Stimulated activated CD8-positive, alpha-beta memory T cell treated with anti-CD3 and anti-CD28 coated beads, Interleukin-12 subunit alpha, Interleukin-12 subunit beta, amount 100 ng/mL, for 1 hour (primary cell): ENCODE results near the gene NAALADL2.

ENCODE experiments used
- DNase-seq: peaks from one replicate; pipeline ENCODE4 v3.0.0-alpha.2; 2020; ENCODE audit warnings: low read depth

NAALADL2 gene

GRCh38 chr3:175672119-175672689 lies 813.1 kb downstream of the NAALADL2 start:
- no peak for DNase-seq

- DNase-seq, result no peak
Observed at GRCh38 chr3:175679568-175679967, 820.4 kb downstream of the NAALADL2 start.

GRCh38 chr3:175692256-175692655 lies 833.1 kb downstream of the NAALADL2 start:
- no peak for DNase-seq

- no peak for DNase-seq
Observed at GRCh38 chr3:175695251-175695650, 836.1 kb downstream of the NAALADL2 start.

- no peak for DNase-seq
Observed at GRCh38 chr3:175702956-175703355, 843.8 kb downstream of the NAALADL2 start.

GRCh38 chr3:175704366-175705055 lies 845.4 kb downstream of the NAALADL2 start:
- no peak for DNase-seq

GRCh38 chr3:175713268-175713667 lies 854.1 kb downstream of the NAALADL2 start:
- DNase-seq, result no peak

- DNase-seq, result no peak
Observed at GRCh38 chr3:175716446-175716845, 857.3 kb downstream of the NAALADL2 start.

GRCh38 chr3:175726228-175726627 lies 867.1 kb downstream of the NAALADL2 start:
- no peak for DNase-seq

GRCh38 chr3:175728566-175728965 lies 869.4 kb downstream of the NAALADL2 start:
- no peak for DNase-seq

GRCh38 chr3:175729466-175729865 lies 870.3 kb downstream of the NAALADL2 start:
- DNase-seq, result no peak

- DNase-seq, result no peak
Observed at GRCh38 chr3:175731543-175731942, 872.4 kb downstream of the NAALADL2 start.

- no peak for DNase-seq
Observed at GRCh38 chr3:175732017-175732416, 872.9 kb downstream of the NAALADL2 start.

GRCh38 chr3:175735866-175736265 lies 876.7 kb downstream of the NAALADL2 start:
- DNase-seq, result no peak

GRCh38 chr3:175737646-175738572 lies 878.8 kb downstream of the NAALADL2 start:
- DNase-seq, result no peak

GRCh38 chr3:175741951-175742350 lies 882.8 kb downstream of the NAALADL2 start:
- no peak for DNase-seq

GRCh38 chr3:175743733-175744400 lies 884.7 kb downstream of the NAALADL2 start:
- no peak for DNase-seq

- DNase-seq, result no peak
Observed at GRCh38 chr3:175746308-175746707, 887.2 kb downstream of the NAALADL2 start.

GRCh38 chr3:175748087-175748730 lies 889.1 kb downstream of the NAALADL2 start:
- DNase-seq, result no peak

GRCh38 chr3:175749981-175750380 lies 890.8 kb downstream of the NAALADL2 start:
- DNase-seq, result no peak

- no peak for DNase-seq
Observed at GRCh38 chr3:175751089-175751488, 892.0 kb downstream of the NAALADL2 start.

GRCh38 chr3:175763948-175764347 lies 904.8 kb downstream of the NAALADL2 start:
- no peak for DNase-seq
